Prostate gland (tissue), 2 donors: ENCODE results near the gene FAM180B.

ENCODE experiments used
- CTCF ChIP-seq, 4 experiments: fragments of 200-600 bp in 2 of 4; fragments of 450-650 bp in 2 of 4; sonication (generic) in 2 of 4; IDR thresholded peaks; 1 replicate in 3 of 4; 2 replicates in 1 of 4; pipeline ENCODE4 v1.5.1; 2016 to 2019; ENCODE audit warnings: antibody characterized with exemption in 4 of 4, mild to moderate bottlenecking in 2 of 4, moderate library complexity in 2 of 4
- POLR2A ChIP-seq: fragments of 450-650 bp; IDR thresholded peaks from one replicate; pipeline ENCODE4 v1.6.1; 2016; ENCODE audit warnings: antibody characterized with exemption, mild to moderate bottlenecking

GRCh38 chr11:47609675-47610074 is 23.2 kb downstream of the FAM180B start:
- TF ChIP-seq POLR2A (no peak), CTCF (IDR thresholded peaks at IDR 0.05) (no peak)
